SK-N-MC (cell line): ENCODE results near the gene A3GALT2.

Source experiments
- EZH2 ChIP-seq: fragments of 200-600 bp; sonication (generic); IDR thresholded peaks from one replicate; pipeline ENCODE4 v1.6.1; 2017; ENCODE audit warnings: antibody characterized with exemption
- POLR2AphosphoS5 ChIP-seq: IDR thresholded peaks from 2 replicates; pipeline ENCODE4 v1.6.1; 2012; ENCODE audit warnings: mild to moderate bottlenecking, low read depth, low read length, borderline replicate concordance

- TF ChIP-seq POLR2AphosphoS5 (no peak), EZH2 (no peak)
These were observed 31.7 kb downstream of the A3GALT2 start for GRCh38 chr1:33288976-33289857.
